Thyroid gland (tissue), 4 donors: ENCODE results near the gene ZSWIM7.

Source experiments
- CTCF ChIP-seq, 6 experiments: fragments of 200-600 bp in 3 of 6; fragments of 450-650 bp in 3 of 6; sonication (generic) in 3 of 6; IDR thresholded peaks; one replicate each; pipeline ENCODE4 v1.5.1; 2016 to 2019; ENCODE audit warnings: antibody characterized with exemption in 6 of 6, mild to moderate bottlenecking in 2 of 6, inconsistent platforms in 1 of 6, moderate library complexity in 1 of 6
- POLR2A ChIP-seq, 2 donors: fragments of 450-650 bp; IDR thresholded peaks; one replicate each; pipeline ENCODE4 v1.6.1; 2017; ENCODE audit warnings: antibody characterized with exemption in 2 of 2, mild to moderate bottlenecking in 2 of 2, moderate library complexity in 1 of 2

DNA sequence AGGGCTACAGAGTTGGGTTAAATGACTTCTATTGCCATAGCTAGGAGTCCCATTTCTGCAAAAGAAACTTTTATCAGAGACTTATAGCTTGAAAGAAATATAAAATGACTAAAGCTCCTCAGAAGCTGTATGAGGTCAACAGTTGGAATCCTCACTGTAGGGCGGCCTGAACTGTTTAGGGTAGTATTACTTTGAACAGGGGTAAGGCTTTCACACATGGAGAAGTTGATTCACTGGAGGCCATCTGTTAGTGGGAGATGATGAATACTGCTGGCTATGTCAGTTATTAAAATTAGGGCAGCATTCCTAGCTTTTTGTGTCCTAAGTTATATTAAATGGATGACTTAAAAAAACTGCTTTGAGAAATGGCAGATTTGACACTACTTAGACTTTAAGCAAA lies 6.1 kb upstream of the ZSWIM7 start:
- TF ChIP-seq CTCF (IDR thresholded peaks at IDR 0.05) (no peak), POLR2A (IDR thresholded peaks at IDR 0.05) (no peak)
